ENCODE results near the gene BCHE. TPM values are rescaled to one million over a fixed set of nuclear protein-coding genes. Genes with fewer than 3 reads are reported as not detected.

The BCHE gene
- polyA plus RNA-seq, 4 donors: 7.9 to 47.1 (median 17.0) TPM

GRCh38 chr3:165754219-165755007, 82.8 kb downstream of the BCHE start:
- no peak for DNase-seq (ENCODE audit: low read depth in 4 of 4, low spot score in 3 of 4)

- DNase-seq (ENCODE audit: low read depth in 4 of 4, low spot score in 3 of 4): no peak
These were observed 83.7 kb downstream of the BCHE start for GRCh38 chr3:165753560-165753959.

GRCh38 chr3:165751637-165752036, 85.6 kb downstream of the BCHE start:
- no peak for DNase-seq (ENCODE audit: low read depth in 4 of 4, low spot score in 3 of 4)

GRCh38 chr3:165749821-165750220, 87.4 kb downstream of the BCHE start:
- no peak for DNase-seq (ENCODE audit: low read depth in 4 of 4, low spot score in 3 of 4)

DNA sequence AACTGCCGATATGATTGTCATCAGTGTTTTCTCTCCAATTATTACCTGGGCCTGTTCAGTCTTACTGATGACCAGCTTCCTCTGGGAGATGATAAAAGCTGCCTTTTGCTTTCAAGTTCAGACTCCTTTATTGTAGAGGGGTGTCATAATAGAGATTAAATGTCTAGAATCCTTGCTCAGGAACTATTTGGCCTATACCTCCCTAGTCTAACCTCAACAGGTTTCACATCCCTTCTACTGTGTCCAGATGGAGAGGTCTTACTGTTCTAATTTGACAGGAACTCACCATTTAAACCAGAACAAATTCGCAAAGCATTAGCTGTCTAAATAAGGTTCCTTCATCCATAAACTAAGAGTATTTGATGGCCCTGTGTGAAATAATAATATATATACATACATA, 88.0 kb downstream of the BCHE start:
- DNase-seq (ENCODE audit: low read depth in 4 of 4, low spot score in 3 of 4): no peak

GRCh38 chr3:165748094-165748493, 89.1 kb downstream of the BCHE start:
- no peak for DNase-seq (ENCODE audit: low read depth in 4 of 4, low spot score in 3 of 4)

DNA sequence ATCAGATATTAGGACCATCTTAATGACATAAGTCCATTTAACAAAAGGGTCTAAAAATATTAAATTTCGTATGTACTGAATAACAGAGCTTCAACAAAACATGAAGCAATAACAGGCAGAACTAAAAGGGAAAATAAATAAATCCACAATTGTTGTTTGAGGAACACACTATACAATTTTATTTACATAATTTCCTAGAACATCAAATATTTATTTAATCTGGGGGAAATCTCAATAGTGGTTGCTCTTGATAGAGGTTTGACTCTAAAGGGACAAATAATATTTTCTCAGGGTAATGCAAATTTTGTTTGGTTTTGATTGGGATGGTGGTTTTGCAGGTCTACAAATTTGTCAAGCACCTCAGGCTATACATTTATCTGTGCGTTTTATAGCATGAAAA, 90.3 kb downstream of the BCHE start:
- no peak for DNase-seq (ENCODE audit: low read depth in 4 of 4, low spot score in 3 of 4)

- no peak for DNase-seq (ENCODE audit: low read depth in 4 of 4, low spot score in 3 of 4)
These were observed 93.2 kb downstream of the BCHE start for GRCh38 chr3:165744025-165744424.

DNA sequence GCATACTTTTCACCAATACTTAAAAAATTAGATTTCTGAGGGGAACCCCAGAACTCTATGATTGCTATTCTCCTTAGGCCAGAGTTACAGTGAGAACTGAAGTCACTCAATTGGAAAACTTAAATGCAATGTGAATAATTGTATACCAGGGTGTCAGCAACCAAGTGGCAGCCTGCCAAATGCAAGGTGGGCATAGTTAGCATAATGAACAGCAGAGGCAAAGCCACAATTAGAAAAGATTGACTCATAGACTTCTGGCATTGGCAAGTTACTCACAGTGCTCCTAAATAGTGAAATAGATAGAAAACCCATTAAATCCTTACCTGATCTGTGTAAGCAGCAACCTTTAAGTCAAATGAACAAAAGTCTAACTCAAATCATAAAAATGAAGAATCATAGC, 94.9 kb downstream of the BCHE start:
- DNase-seq (ENCODE audit: low read depth in 4 of 4, low spot score in 3 of 4): peak in 1 of 4 donors; percentile 2

DNA sequence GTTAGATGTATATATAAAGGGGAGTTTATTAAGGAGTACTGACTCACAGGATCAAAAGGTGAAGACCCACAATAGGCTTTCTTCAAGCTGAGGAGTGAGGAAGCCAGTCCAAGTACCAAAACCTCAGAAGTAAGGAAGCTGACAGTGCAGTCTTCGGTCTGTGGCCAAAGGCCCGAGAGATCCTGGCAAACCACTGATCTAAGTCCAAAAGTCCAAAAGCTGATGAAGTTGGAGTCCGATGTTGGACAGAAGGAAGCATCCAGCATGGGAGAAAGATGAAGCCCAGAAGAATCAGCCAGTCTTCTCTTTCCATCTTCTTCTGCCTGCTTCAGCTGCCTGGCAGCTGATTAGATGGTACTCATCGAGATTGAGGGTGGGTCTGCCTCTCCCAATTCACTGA, 107.5 kb downstream of the BCHE start:
- no peak for DNase-seq (ENCODE audit: low read depth in 4 of 4, low spot score in 3 of 4)

GRCh38 chr3:165728924-165729323, 108.3 kb downstream of the BCHE start:
- no peak for DNase-seq (ENCODE audit: low read depth in 4 of 4, low spot score in 3 of 4)

DNA sequence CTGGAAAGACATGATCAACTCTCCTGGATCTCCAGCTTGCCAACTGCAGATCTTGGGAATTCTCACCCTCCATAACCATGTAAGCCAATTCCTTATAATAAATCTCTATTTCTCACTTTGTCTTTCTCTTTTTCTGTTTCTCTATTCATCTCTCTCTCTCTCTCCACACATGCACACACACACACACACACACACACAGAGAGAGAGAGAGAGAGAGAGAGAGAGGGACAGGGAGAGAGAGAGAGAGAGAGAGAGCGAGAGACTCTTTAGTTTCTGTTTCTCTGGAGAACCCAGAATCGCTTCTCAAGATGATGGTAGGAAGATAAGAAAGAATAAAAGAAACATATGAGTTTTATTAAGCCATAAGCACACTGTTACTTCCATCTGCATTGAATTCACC, 111.9 kb downstream of the BCHE start:
- no peak for DNase-seq (ENCODE audit: low read depth in 4 of 4, low spot score in 3 of 4)

Data from left renal pelvis (tissue), 4 donors.